ENCODE data around the gene KDM6A.

GRCh38 chrX:45022150-45022549 is 149.2 kb downstream of the KDM6A start:
- TF ChIP-seq POLR2A (IDR thresholded peaks at IDR 0.05; ENCODE audit: borderline replicate concordance, extremely low read depth, insufficient read depth, insufficient read length) (no peak), CTCF (IDR thresholded peaks at IDR 0.05 in 2 of 3, conservative IDR thresholded peaks at IDR 0.05 in 1 of 3; ENCODE audit: borderline replicate concordance in 1 of 3, insufficient read depth in 1 of 3, low read depth in 2 of 3, low read length in 2 of 3) (no peak), CEBPB (IDR thresholded peaks at IDR 0.05; ENCODE audit: low read depth) (no peak)

Data from HCT116 (cell line).